Hematopoietic multipotent progenitor cell treated with erythropoietin and hydrocortisone succinate and interleukin-3 and kit ligand, for 6 days (in vitro differentiated cells): ENCODE measurements around the gene FXR1.

Experiments
- DNase-seq: peaks from one replicate; pipeline ENCODE4 v3.0.0-alpha.2; 2015

Gene FXR1

DNA sequence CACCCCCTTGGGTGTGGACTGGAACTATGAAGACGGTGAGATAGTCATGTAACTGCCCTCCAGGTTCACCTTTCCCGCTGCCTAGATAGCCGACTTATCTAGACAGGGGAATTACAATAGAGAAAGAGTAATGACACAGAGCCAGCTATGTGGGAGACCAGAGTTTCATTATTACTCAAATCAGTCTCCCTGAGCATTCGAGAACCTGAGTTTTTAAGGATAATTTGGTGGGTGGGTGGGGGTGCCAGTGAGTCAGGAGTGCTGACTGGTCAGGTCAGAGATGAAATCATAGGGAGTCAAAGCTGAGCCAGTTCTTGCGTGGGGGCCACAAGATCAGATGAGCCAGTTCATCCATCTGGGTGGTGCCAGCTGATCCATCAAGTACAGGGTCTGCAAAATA lies 96.8 kb downstream of the FXR1 start:
- DNase-seq, result no peak

GRCh38 chr3:181017690-181018089 lies 105.2 kb downstream of the FXR1 start:
- DNase-seq, result peak; percentile 52

- DNase-seq, result no peak
These were observed 112.7 kb downstream of the FXR1 start for GRCh38 chr3:181025204-181025603.

DNA sequence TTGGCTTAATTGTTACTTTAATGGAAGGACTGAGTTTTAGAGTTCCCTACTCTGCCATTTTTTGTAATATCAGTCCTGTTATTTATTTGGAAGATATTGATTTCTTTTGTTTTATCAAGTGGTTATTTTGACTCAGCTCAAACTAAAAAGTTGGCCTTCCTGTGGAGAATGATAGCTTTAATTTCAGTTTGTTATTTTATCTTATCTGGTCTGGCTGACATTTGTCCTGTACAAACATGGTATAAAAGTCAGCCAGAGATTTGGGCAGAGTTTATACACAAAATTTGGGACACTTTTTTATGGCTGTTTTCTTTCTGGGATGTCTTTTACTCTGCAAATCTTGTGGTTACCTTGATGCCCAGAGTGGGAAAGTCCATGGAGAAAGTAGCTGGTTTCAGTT lies 118.5 kb downstream of the FXR1 start:
- DNase-seq, result no peak
